Measurements from ENCODE around the gene TAB2.
A peak's percentile ranks its signal among the peaks of the same experiment; 100 is the strongest.
"Not testable (repeated sequence)": the region's sequence is repeated elsewhere in the genome, so short reads cannot be mapped to it uniquely, and the experiment has no call there.

The TAB2 gene

DNA sequence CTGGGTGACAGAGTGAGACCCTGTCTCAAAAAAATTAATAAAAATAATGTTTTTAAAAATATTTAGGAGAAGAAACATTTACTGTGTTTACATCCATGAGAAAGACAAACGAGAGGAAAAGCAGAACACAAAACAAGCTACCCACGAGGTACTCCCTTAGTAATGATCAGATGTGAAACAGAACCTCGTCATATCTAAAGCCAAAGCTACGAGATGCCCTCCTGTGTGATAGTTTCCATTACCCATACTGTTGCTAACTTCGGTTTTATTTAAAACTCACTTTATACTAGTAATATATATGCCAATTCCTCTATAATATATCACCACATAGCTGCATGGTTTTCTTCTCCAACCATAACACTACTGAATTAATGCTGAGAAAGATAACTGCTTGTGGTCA is 103.6 kb downstream of the TAB2 start:
- no peak for DNase-seq (ENCODE audit: low spot score)

- no peak for DNase-seq (ENCODE audit: low spot score)
Observed at GRCh38 chr6:149422581-149422980, 105.1 kb downstream of the TAB2 start.

DNA sequence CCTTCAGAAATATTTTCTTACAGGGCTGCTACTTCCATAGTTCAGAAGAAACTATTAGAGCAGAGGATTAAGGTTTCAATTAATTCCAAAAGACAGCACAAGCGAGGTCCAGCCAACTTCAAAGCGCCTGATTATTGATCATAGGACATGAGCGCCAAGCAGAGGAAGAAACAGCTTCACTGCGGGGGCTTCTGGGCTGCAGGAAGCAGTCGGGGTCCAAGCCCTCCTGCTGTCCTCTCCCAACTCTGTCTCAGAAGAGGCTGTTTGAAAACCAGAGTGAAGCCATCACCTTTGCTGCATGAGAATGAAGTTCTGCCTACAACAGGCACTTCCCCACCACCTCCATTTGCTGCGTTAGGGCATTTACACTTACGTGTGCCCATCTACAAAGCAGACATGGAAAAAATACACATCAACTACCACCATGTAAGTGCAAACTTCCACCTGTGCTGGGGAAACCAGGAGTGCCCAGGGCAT is 106.5 kb downstream of the TAB2 start:
- no peak for DNase-seq (ENCODE audit: low spot score)

DNA sequence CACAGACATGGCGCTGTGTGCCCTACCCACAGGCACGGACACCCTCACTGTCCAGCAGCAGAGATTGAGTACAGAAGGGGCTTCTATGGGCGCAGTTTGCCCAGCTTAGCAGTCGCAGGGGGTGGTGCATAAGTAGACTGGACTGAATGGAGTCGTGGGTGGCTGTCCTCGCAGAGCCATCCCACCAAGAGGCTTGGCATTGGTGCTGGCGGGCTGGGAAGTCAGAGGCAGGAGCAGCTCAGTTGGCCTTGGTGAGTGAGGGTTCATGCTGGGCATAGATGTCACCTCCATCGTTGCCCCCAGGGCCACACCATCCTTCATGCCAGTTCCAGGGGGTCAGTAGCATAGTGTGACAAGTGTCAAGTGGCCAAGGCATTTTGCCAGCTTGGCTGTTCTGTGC is 107.7 kb downstream of the TAB2 start:
- DNase-seq (ENCODE audit: low spot score), result no peak

GRCh38 chr6:149425754-149426153 is 108.2 kb downstream of the TAB2 start:
- DNase-seq (ENCODE audit: low spot score), result no peak

DNA sequence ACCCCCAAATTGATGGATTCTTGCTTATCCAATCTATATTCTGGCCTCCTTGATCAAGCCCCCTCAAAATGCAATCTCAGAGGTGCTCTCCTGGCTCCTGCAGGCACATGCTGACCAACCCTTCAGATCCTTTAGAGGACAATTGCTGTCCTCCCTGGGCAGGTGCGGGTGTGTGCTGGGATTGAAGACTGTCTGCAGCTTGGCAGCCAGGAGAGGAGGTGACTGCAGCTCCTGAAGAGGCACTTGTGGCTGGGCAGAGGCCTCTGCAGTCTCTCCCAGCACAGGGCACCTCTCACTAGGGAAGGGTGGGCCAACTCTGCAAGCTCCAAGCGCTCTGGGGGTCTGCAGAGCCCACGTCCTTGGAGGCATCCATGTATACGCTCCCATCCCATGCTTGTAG is 111.1 kb downstream of the TAB2 start:
- no peak for DNase-seq (ENCODE audit: low spot score)

DNA sequence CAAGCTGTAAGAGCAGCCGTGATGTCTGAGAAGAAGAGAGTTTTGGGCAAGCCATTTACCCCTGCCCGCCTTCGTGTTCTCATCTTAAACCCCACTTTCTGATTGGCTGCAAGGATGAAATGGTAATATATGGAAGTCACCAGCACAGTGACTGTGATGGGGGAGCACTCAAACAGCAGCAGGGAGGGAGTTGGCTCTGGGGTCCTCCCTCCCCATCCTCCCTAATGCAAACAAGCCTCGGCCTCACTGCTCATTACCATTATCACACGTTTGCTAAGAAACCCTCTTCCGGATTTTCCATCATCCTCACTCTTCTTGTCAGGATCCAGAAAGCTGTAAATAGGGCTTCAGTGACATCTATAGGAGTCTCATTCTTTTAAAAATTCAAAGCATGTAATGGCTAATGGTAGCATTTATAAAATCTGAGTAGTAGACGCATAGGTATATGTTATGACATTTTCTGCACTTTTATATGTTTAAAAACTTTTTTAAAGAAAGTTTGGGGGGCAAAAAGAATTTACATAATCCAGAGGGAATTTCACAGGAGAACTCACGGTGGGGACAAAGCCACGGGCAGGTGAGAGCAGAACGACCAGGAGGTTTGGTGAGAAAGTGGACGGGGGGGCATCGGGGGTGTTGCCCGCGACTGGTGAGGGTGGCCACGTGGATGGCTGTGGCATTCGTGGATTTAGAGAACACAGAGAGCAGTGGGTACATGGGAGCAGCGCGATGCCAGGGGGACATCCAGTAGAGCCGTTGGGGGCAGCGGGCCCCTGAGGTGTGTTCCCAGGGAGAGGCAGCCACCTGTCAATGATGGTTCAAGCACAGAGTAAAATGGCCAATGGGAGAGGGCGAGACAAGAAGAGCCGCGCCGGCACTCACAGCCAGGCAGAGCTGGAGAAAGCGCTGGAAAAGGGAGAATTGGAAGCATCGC is 112.2 kb downstream of the TAB2 start:
- DNase-seq (ENCODE audit: low spot score), result no peak

- peak; percentile 85 for DNase-seq (ENCODE audit: low spot score)
Observed at GRCh38 chr6:149431905-149432775, 114.6 kb downstream of the TAB2 start.

DNA sequence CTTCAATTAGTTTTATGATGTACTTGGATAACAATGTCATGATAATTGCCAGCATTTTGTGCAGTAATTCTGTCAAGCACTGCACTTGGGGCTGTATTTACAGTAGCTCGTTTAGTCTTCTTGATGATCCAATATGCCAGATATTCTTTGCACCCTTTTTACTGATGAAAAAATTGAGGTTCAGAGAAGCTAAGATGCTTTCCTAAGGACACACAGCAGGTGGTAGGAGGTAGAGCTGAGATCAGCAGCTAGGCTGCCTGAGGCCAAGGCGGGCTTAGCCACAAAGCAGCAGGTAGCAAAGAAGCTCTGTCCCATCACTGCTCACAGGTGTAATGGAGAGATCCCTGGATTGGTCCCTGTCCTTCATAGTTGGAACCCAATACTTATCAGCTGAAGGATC is 115.9 kb downstream of the TAB2 start:
- DNase-seq (ENCODE audit: low spot score), result no peak

- no peak for DNase-seq (ENCODE audit: low spot score)
Observed at GRCh38 chr6:149433881-149434280, 116.4 kb downstream of the TAB2 start.

GRCh38 chr6:149435919-149436586 is 118.5 kb downstream of the TAB2 start:
- DNase-seq (ENCODE audit: low spot score), result no peak

DNA sequence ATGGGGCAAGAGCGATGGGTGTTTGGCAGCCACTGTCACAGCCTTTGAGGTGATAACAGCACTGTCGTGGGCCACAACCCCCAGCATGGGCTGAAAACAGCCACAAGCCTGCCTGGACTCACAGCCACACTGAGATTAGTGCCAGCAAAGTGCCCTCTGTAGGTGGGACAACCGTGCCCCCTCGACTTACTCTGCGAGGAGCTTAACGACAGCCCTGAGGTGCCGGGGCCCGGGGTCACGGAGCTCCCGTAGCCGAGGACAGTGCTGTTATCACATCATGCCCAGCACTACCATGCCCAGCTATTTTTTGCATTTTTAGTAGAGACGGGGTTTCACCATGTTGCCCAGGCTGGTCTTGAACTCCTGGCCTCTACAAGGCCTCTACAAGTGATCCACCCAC is 119.1 kb downstream of the TAB2 start:
- DNase-seq (ENCODE audit: low spot score), result no peak

DNA sequence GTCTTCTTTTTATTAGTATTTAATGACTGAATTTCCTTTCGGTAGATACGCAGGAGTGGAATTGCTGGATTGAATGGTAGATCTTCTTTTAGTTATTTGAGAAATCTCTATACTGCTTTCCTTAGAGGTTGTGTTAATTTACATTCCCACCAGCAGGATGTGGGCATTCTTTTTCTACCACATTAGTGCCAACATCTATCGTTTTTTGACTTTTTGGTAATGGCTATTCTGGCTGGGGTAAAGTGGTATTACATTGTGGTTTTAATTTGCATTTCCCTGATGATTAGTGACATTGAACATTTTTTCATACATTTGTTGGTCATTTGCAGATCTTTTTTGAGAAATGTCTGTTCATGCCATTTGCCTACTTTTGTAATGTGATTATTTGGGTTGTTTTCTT is 119.7 kb downstream of the TAB2 start:
- no peak for DNase-seq (ENCODE audit: low spot score)

DNA sequence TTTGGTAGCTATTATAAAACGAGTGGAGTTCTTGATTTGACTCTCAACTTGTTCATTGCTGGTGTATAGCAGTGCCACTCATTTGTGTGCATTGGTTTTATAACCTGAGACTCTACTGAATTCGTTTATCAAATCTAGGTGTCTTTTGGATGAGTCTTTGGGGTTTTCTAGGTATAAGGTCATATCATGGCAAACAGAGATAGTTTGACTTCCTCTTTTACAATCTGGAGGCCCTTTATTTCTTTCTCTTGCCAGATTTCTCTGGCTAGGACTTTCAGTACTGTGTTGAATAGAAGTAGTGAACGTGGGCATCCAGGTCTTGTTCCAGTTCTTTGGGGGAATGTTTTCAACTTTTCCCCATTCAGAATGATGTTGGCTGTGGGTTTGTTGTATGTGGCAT is 121.3 kb downstream of the TAB2 start:
- DNase-seq (ENCODE audit: low spot score), result no peak

- DNase-seq (ENCODE audit: low spot score), result no peak
Observed at GRCh38 chr6:149439626-149440025, 122.1 kb downstream of the TAB2 start.

DNA sequence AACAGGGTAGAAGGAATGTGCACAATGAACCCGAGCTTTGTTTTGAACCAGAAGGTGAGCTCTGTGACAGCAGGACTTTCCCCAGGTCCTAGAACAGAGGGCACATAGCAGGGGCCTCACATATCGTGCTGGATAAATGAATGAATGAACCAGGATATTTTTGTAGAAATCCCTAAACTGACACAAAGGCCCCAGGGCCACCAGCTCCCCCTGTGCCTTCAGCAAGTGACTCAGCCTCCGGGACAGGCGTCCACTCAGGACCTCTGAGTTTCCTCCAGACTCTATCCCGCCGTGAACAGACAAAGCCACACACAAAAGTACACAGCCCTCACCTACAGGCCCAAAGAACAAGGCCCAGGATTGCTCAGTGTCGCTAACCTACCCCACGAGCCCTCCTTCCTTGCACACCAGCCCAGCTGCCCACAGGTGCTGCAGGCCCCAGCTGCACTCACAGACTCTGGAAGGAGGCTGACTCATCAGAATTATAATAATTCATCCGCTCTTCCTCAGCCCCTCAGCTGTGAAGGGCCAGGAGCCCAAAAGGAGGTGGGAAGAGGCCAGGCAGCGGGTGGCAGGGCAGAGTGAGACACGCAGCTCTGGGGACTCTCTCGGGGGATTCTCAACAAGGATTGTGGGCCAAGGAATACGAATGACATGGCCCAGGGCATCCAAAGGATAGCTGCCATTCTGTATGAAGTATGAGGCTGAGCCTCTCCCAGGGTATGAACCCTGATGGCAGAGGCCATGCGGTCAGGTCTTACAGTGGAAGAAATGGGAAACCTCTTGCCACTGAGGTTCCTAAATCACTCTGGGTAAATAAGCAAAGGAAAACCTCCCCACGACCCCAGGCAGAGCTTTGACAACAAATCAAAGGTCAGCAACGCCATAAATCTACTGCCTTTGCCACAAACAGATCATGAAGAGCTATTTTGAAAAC is 123.5 kb downstream of the TAB2 start:
- DNase-seq (ENCODE audit: low spot score), result no peak

DNA sequence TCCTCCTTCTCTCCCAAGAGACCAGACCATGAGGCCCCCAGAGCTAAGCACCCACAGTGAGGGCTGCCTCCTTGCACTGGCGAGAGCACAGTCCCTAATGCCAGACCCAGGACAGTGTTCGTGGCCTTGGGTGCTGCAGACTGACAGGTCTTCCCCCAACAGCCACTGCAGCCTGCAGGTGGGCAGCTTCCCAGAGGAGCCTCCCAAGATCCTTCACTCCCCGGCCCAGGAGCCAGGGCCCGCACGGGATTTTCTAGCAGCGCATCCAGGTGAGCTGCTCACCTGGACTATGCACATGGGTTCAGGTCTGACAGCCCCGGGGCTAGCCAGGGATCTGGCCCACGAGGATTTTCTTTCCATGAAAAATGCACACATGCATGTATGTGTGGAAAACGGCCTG is 124.2 kb downstream of the TAB2 start:
- no peak for DNase-seq (ENCODE audit: low spot score)

DNA sequence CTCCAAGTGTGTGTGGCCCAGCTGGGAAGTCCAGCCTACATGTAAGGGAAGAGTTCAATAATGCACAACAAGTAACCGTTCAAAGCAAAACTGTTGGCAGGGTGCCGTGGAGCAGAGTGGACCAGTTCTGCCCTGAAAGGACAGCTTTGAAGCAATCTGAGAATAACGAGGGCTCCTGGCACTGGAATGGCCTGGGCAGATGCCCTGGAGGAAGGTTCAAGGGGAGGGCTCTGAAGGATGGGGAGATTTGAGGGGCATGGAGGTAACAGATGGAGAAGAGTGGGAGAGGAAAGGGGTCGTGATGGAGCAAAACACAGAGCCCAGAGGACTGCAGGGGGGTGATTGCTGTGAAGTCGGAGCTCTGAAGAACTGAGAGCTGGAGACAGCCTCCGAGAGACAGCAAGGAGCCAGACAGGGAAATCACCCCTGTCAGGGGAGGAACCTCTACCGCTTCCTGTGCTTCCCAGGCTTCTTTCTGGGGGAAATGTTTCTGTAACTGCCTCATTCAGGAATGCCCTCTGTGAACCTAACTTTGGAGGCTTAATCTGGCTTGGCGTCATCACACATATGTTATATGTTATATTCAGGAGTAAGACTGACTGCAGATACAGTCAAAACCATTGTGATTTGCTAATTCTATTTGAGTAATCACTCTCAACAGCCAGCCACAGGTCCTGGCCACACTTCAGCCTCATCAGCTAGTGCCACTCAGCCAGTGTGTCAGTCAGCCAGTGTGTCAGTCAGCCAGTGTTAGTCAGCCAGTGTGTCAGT is 126.1 kb downstream of the TAB2 start:
- no peak for DNase-seq (ENCODE audit: low spot score)

GRCh38 chr6:149444360-149445094 is 127.0 kb downstream of the TAB2 start:
- DNase-seq (ENCODE audit: low spot score), result not testable (repeated sequence)

GRCh38 chr6:149445095-149445466 is 127.6 kb downstream of the TAB2 start:
- no peak for DNase-seq (ENCODE audit: low spot score)

All from hematopoietic multipotent progenitor cell treated with erythropoietin and hydrocortisone succinate and interleukin-3 and kit ligand, for 17 days (in vitro differentiated cells).